GF-D8 (cell line): Measurements from ENCODE around the gene PIM2.

ENCODE experiments used
- DNase-seq: peaks from one replicate; lab custom pipeline; 2025; lab: John Stamatoyannopoulos, UW

PIM2 gene

GRCh38 chrX:48935301-48935670 is 16.5 kb upstream of the PIM2 start:
- DNase-seq, result no peak

GRCh38 chrX:48934581-48935300 is 15.9 kb upstream of the PIM2 start:
- DNase-seq, result no peak

- DNase-seq, result no peak
Measured at GRCh38 chrX:48933757-48934156, 14.9 kb upstream of the PIM2 start.

GRCh38 chrX:48927736-48928382 is 9.0 kb upstream of the PIM2 start:
- no peak for DNase-seq

- no peak for DNase-seq
Measured at GRCh38 chrX:48927123-48927522, 8.3 kb upstream of the PIM2 start.

- DNase-seq, result no peak
Measured at GRCh38 chrX:48924270-48924669, 5.4 kb upstream of the PIM2 start.

GRCh38 chrX:48923771-48924170 is 4.9 kb upstream of the PIM2 start:
- DNase-seq, result no peak

- no peak for DNase-seq
Measured at GRCh38 chrX:48920718-48921104, 1.9 kb upstream of the PIM2 start.

- DNase-seq, result no peak
Measured at GRCh38 chrX:48919947-48920717, 1.3 kb upstream of the PIM2 start.

GRCh38 chrX:48919360-48919841 is 577 bp upstream of the PIM2 start:
- no peak for DNase-seq

- DNase-seq, result no peak
Measured at GRCh38 chrX:48918301-48918642, 552 bp downstream of the PIM2 start.

- DNase-seq, result peak; percentile 68
Measured at GRCh38 chrX:48917139-48918001, 1.5 kb downstream of the PIM2 start.

GRCh38 chrX:48914593-48915493 is 4.0 kb downstream of the PIM2 start:
- no peak for DNase-seq

GRCh38 chrX:48913605-48914366 is 5.0 kb downstream of the PIM2 start:
- no peak for DNase-seq

GRCh38 chrX:48911412-48912182 is 7.2 kb downstream of the PIM2 start, which contains the start of gene SLC35A2:
Gene SLC35A2, minus strand, starts transcription at chrX:48911646. Its CDS starts 10 bp downstream, at chrX:48911636.
- DNase-seq, result peak; percentile 1

- peak; percentile 9 for DNase-seq
Measured at GRCh38 chrX:48910926-48911411, 7.9 kb downstream of the PIM2 start.

GRCh38 chrX:48909703-48910294 is 9.0 kb downstream of the PIM2 start:
- DNase-seq, result no peak

- no peak for DNase-seq
Measured at GRCh38 chrX:48908600-48908999, 10.2 kb downstream of the PIM2 start.
